ENCODE results near the gene TMEM231. TPM values are rescaled to one million over a fixed set of nuclear protein-coding genes. Genes with fewer than 3 reads are reported as not detected.

Gene TMEM231
- total and polyA plus RNA-seq, 2 of the 8 experiments (the other 6 are each of a cell fraction or from before 2014, with no cell fraction given) = 8.3 to 26.7 TPM

GRCh38 chr16:75503801-75504200, 52.3 kb downstream of the TMEM231 start:
- Histone ChIP-seq H2BK15ac (ENCODE audit: low read length) (no peak overlapping the region; the same call in 1 of the 2 replicates), H4K91ac (replicated peaks; ENCODE audit: insufficient read length, low read length) (no peak overlapping the region), H3K4me3 (ENCODE audit: extremely low read depth in 1 of 4, insufficient read depth in 2 of 4, low read depth in 3 of 4, low read length in 4 of 4) (no peak overlapping the region), H4K5ac (ENCODE audit: insufficient read length, low read depth, low read length) (no peak overlapping the region), H4K8ac (ENCODE audit: extremely low read depth, insufficient read depth, low read length) (no peak overlapping the region), H2AK5ac (ENCODE audit: low read depth, low read length) (no peak overlapping the region), H3K23ac (ENCODE audit: insufficient read length) (no peak overlapping the region), H3K27me3 (replicated peaks in 1 of 4; ENCODE audit: control insufficient read depth in 3 of 4, extremely low read depth in 1 of 4, insufficient read depth in 3 of 4, low read length in 3 of 4) (no peaks in the 10 kb centered on the region), H2AFZ (ENCODE audit: low read length) (no peak overlapping the region), H3K4me1 (replicated peaks in 1 of 4; ENCODE audit: control insufficient read depth in 3 of 4, insufficient read depth in 4 of 4, low read length in 3 of 4) (no peaks in the 10 kb centered on the region), H3K23me2 (ENCODE audit: low read depth, low read length) (no peaks in the 10 kb centered on the region), H3K4ac (replicated peaks; ENCODE audit: insufficient read length, low read depth, low read length) (no peak overlapping the region), H4K20me1 (replicated peaks in 1 of 2; ENCODE audit: control insufficient read depth in 1 of 2, insufficient read depth in 2 of 2, low read length in 2 of 2) (no peaks in the 10 kb centered on the region), H2BK5ac (ENCODE audit: low read depth, low read length) (no peak overlapping the region), H3K9ac (replicated peaks in 1 of 4; ENCODE audit: extremely low read depth in 1 of 4, low read depth in 3 of 4, low read length in 3 of 4) (no peak overlapping the region), H3K56ac (replicated peaks; ENCODE audit: insufficient read length, low read depth, low read length) (no peak overlapping the region), H2BK20ac (ENCODE audit: low read length) (no peak overlapping the region), H3K18ac (ENCODE audit: extremely low read depth, low read length) (no peak overlapping the region), H3K14ac (ENCODE audit: insufficient read length) (no peak overlapping the region), H3K27ac (ENCODE audit: low read depth, low read length) (no peak overlapping the region), H3K36me3 (ENCODE audit: control insufficient read depth in 2 of 4, insufficient read depth in 4 of 4, low read length in 3 of 4) (no peaks in the 10 kb centered on the region), H3K79me1 (ENCODE audit: low read depth, low read length) (no peaks in the 10 kb centered on the region), H3K4me2 (ENCODE audit: insufficient read depth in 1 of 2, low read depth in 2 of 2, low read length in 2 of 2) (no peak overlapping the region), H3K79me2 (ENCODE audit: control insufficient read depth in 1 of 2, insufficient read depth in 2 of 2, low read length in 2 of 2) (no peaks in the 10 kb centered on the region), H2BK120ac (replicated peaks; ENCODE audit: low read depth, low read length) (no peak overlapping the region), H2BK12ac (ENCODE audit: low read depth, low read length) (no peak overlapping the region), H3K9me3 (ENCODE audit: insufficient read depth in 2 of 2, low read depth in 1 of 2, low read length in 1 of 2) (no peaks in the 10 kb centered on the region)
- no peak for FAIRE-seq
- DNase-seq (ENCODE audit: low read depth in 1 of 2, low spot score in 2 of 2) = no peak
- CTCF ChIA-PET (ENCODE audit: partially characterized antibody) = interaction anchor here (1.0 to 1.5 kb wide), 4 partner anchors 8 to 14 kb away, joined by 3 to 5 read pairs (median 4); no protein-coding TSS in a partner anchor
- TF ChIP-seq E2F6 (IDR thresholded peaks at IDR 0.05) (no peak), ATF2 (IDR thresholded peaks at IDR 0.05; ENCODE audit: low read length) (no peak)
- WGBS, 2 experiments (ENCODE audit: extremely low coverage in 1 of 2, insufficient coverage in 1 of 2, insufficient read length in 1 of 2, insufficient replicate concordance in 2 of 2, low coverage in 1 of 2, low lambda C conversion rate in 2 of 2, missing lambda C conversion rate in 1 of 2) = 86% methylated on average over 1 of the region's 1 CpG; no CpG with 5 or more reads in 1 of the 2 experiments
- POLR2A ChIA-PET (ENCODE audit: partially characterized antibody) = no interaction called here
